ENCODE measurements around the gene DNAH10.

The DNAH10 gene

DNA sequence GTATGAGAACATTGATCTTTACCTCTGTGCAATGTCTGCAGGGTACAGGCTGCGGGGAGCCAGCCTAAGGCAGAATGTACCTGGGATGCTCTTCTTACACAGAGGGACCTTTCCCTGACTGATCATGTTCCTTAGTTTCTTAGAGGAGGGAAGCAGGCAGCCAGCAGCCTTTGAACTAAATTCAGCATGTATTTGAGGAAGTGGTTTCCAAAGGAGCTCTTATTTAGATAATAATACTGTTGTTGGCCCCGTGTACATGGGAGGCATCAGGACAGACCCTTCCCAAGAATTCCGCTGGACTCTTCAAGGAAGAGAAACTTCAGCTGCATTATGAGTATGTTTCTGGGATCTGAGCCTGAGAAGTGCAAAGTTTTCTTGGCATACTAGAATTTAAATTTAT, 111.7 kb downstream of the DNAH10 start:
- Histone ChIP-seq H3K9ac (ENCODE audit: low read length) (no peak overlapping the region), H3K4me3 (ENCODE audit: insufficient read depth, low read length, poor library complexity, severe bottlenecking) (no peak overlapping the region), H3K27ac (ENCODE audit: low read depth, low read length) (no peak overlapping the region), H3K79me2 (ENCODE audit: insufficient read depth, low read length) (no peaks in the 10 kb centered on the region), H2AFZ (ENCODE audit: low read depth, low read length, severe bottlenecking) (no peak overlapping the region), H4K20me1 (ENCODE audit: low read depth, low read length) (no peaks in the 10 kb centered on the region), H3F3A (ENCODE audit: insufficient read depth) (no peaks in the 10 kb centered on the region), H3K4me2 (ENCODE audit: low read depth, low read length, poor library complexity, severe bottlenecking) (no peak overlapping the region), H3K9me3 (ENCODE audit: insufficient read depth, low read length) (no peaks in the 10 kb centered on the region), H3K9me2 (replicated peaks; ENCODE audit: insufficient read depth, low read length) (no peaks in the 10 kb centered on the region), H3K36me3 (ENCODE audit: low read length) (no peaks in the 10 kb centered on the region), H3K27me3 (ENCODE audit: low read length) (no peaks in the 10 kb centered on the region)
- TF ChIP-seq, protein P1, sequence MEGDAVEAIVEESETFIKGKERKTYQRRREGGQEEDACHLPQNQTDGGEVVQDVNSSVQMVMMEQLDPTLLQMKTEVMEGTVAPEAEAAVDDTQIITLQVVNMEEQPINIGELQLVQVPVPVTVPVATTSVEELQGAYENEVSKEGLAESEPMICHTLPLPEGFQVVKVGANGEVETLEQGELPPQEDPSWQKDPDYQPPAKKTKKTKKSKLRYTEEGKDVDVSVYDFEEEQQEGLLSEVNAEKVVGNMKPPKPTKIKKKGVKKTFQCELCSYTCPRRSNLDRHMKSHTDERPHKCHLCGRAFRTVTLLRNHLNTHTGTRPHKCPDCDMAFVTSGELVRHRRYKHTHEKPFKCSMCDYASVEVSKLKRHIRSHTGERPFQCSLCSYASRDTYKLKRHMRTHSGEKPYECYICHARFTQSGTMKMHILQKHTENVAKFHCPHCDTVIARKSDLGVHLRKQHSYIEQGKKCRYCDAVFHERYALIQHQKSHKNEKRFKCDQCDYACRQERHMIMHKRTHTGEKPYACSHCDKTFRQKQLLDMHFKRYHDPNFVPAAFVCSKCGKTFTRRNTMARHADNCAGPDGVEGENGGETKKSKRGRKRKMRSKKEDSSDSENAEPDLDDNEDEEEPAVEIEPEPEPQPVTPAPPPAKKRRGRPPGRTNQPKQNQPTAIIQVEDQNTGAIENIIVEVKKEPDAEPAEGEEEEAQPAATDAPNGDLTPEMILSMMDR (IDR thresholded peaks at IDR 0.05; ENCODE audit: insufficient read depth, low read length, poor library complexity, severe bottlenecking): no peak
- TF ChIP-seq EZH2phosphoT487 (conservative IDR thresholded peaks at IDR 0.05; ENCODE audit: low read length): no peak

DNA sequence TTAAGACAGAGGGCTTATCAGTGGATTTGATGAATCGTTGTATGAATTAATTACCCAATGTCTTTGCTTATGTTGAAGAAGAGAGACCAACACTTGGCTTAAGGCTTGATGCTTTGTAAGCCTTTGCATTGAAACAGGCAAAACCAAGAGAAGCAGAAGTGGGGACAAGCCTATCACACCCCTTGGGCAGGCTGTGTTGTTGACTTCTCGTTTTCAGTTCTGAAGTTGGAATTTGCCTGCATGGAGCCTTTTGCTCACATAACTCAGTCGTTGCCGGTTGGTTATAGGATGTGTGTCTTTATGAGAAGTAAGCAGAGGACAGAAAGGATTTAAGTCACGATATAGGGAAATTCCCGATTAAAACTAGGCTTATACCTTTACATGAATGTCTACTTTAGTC, 115.9 kb downstream of the DNAH10 start:
- no peaks in the 10 kb centered on the region for H3K27me3 ChIP-seq (ENCODE audit: low read length)
- no peak for TF ChIP-seq EZH2phosphoT487 (conservative IDR thresholded peaks at IDR 0.05; ENCODE audit: low read length)
- TF ChIP-seq, protein P1 (IDR thresholded peaks at IDR 0.05; ENCODE audit: insufficient read depth, low read length, poor library complexity, severe bottlenecking): no peak
- no peaks in the 10 kb centered on the region for H3F3A ChIP-seq (ENCODE audit: insufficient read depth)
- H3K79me2 ChIP-seq (ENCODE audit: insufficient read depth, low read length): no peaks in the 10 kb centered on the region
- H3K9ac ChIP-seq (ENCODE audit: low read length): no peak overlapping the region
- H2AFZ ChIP-seq (ENCODE audit: low read depth, low read length, severe bottlenecking): no peak overlapping the region
- no peak overlapping the region for H3K4me3 ChIP-seq (ENCODE audit: insufficient read depth, low read length, poor library complexity, severe bottlenecking)
- no peaks in the 10 kb centered on the region for H4K20me1 ChIP-seq (ENCODE audit: low read depth, low read length)
- H3K4me2 ChIP-seq (ENCODE audit: low read depth, low read length, poor library complexity, severe bottlenecking): no peak overlapping the region
- no peak overlapping the region for H3K27ac ChIP-seq (ENCODE audit: low read depth, low read length)
- H3K9me3 ChIP-seq (ENCODE audit: insufficient read depth, low read length): no peaks in the 10 kb centered on the region
- H3K36me3 ChIP-seq (ENCODE audit: low read length): no peaks in the 10 kb centered on the region
- H3K9me2 ChIP-seq (replicated peaks; ENCODE audit: insufficient read depth, low read length): no peaks in the 10 kb centered on the region

DNA sequence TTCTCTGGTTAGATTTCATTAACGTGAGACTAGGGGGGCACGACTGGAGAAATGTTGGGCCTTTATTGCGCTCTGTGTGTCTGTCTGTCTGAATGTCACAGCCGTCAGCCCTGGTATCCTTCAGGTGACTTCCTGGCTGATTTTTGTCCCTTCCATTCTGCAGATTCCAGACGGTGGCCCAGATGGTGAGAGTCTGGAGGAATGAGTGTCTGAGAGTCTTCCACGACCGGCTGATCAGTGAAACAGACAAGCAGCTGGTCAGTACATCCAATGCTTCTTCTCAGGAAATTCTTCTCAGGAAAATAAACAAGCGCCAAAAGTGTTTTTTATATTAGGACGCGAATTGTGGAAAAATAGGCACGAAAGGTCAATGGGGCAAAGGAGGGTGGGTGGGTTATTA, 117.0 kb downstream of the DNAH10 start:
- no peaks in the 10 kb centered on the region for H3F3A ChIP-seq (ENCODE audit: insufficient read depth)
- H3K79me2 ChIP-seq (ENCODE audit: insufficient read depth, low read length): no peaks in the 10 kb centered on the region
- no peak overlapping the region for H3K27ac ChIP-seq (ENCODE audit: low read depth, low read length)
- no peak overlapping the region for H3K9ac ChIP-seq (ENCODE audit: low read length)
- no peak overlapping the region for H3K4me3 ChIP-seq (ENCODE audit: insufficient read depth, low read length, poor library complexity, severe bottlenecking)
- no peaks in the 10 kb centered on the region for H3K27me3 ChIP-seq (ENCODE audit: low read length)
- H3K9me3 ChIP-seq (ENCODE audit: insufficient read depth, low read length): no peaks in the 10 kb centered on the region
- no peaks in the 10 kb centered on the region for H3K9me2 ChIP-seq (replicated peaks; ENCODE audit: insufficient read depth, low read length)
- no peak overlapping the region for H2AFZ ChIP-seq (ENCODE audit: low read depth, low read length, severe bottlenecking)
- TF ChIP-seq, protein P1 (IDR thresholded peaks at IDR 0.05; ENCODE audit: insufficient read depth, low read length, poor library complexity, severe bottlenecking): no peak
- no peak for TF ChIP-seq EZH2phosphoT487 (conservative IDR thresholded peaks at IDR 0.05; ENCODE audit: low read length)
- no peak overlapping the region for H3K4me2 ChIP-seq (ENCODE audit: low read depth, low read length, poor library complexity, severe bottlenecking)
- H3K36me3 ChIP-seq (ENCODE audit: low read length): no peaks in the 10 kb centered on the region
- H4K20me1 ChIP-seq (ENCODE audit: low read depth, low read length): no peaks in the 10 kb centered on the region

Measured in SU-DHL-6 (cell line).